IMR-90 (cell line): ENCODE results near the gene SLC22A12.

Experiments
- BHLHE40 ChIP-seq: fragments of 150-350 bp; IDR thresholded peaks from 2 replicates; pipeline ENCODE4 v1.6.1; 2016; ENCODE audit warnings: mild to moderate bottlenecking, low read depth, low read length
- CEBPB ChIP-seq: IDR thresholded peaks from 2 replicates; pipeline ENCODE4 v1.6.1; 2012; ENCODE audit warnings: low read depth, low read length, improper control_type of control experiment
- CHD1 ChIP-seq: IDR thresholded peaks from 2 replicates; pipeline ENCODE4 v1.6.1; 2012; ENCODE audit warnings: low read depth, low read length, improper control_type of control experiment
- CTCF ChIP-seq: conservative IDR thresholded peaks from 2 replicates; pipeline ENCODE4 v1.5.1; 2012; ENCODE audit warnings: mild to moderate bottlenecking, low read depth, low read length, improper control_type of control experiment
- MAFK ChIP-seq: IDR thresholded peaks from 2 replicates; pipeline ENCODE4 v1.6.1; 2012; ENCODE audit warnings: low read depth, low read length, improper control_type of control experiment
- MAZ ChIP-seq: IDR thresholded peaks from 2 replicates; pipeline ENCODE4 v1.6.1; 2012; ENCODE audit warnings: low read depth, mild to moderate bottlenecking, low read length, improper control_type of control experiment, moderate library complexity, borderline replicate concordance
- MXI1 ChIP-seq: IDR thresholded peaks from 2 replicates; pipeline ENCODE4 v1.6.1; 2012; ENCODE audit warnings: low read depth, mild to moderate bottlenecking, low read length, moderate library complexity, borderline replicate concordance
- POLR2A ChIP-seq: IDR thresholded peaks from 2 replicates; pipeline ENCODE4 v1.6.1; 2012; ENCODE audit warnings: mild to moderate bottlenecking, low read depth, low read length
- USF2 ChIP-seq: fragments of 150-350 bp; IDR thresholded peaks from 2 replicates; pipeline ENCODE4 v1.6.1; 2017; ENCODE audit warnings: mild to moderate bottlenecking, antibody characterized with exemption, low read length, low read depth

- TF ChIP-seq CTCF (no peak), CEBPB (no peak), USF2 (no peak), MAZ (no peak), POLR2A (no peak), MXI1 (no peak), MAFK (no peak), BHLHE40 (no peak), CHD1 (no peak)
These were observed 52.3 kb downstream of the SLC22A12 start for GRCh38 chr11:64643256-64643881.
